ENCODE results near the gene PDE11A. TPM values are rescaled to one million over a fixed set of nuclear protein-coding genes. Genes with fewer than 3 reads are reported as not detected.

Gene PDE11A
- total and polyA plus RNA-seq, 2 experiments from 2014 or later: 0.08 to 0.73 TPM

DNA sequence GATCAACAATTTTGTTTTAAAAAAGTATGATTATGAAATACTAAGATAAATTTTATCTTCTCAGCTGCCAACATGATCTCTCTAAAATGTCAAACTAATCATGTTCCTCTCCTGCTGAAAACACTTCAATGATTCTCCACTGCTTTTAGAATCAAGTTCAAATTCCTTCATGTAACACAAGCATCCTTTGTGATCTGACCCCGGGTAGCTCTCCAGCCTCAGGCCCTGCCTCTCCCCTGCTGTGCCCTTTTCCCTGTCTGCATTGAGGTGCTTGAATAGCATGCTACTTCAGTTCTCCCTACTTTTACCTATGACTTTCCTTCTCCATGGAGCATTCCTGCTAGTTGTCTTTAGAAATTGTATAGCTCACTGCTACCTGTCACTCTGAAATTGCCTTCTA is 274.8 kb downstream of the PDE11A start:
- no peaks in the 10 kb centered on the region for H3K9me3 Mint-ChIP-seq
- peak; percentile 84 for DNase-seq (ENCODE audit: low spot score)
- peaks cover 18% of the 10 kb centered on the region for H3K4me1 Mint-ChIP-seq
- H3K4me1 ChIP-seq (ENCODE audit: insufficient read depth): peaks cover 11% of the 10 kb centered on the region
- H3K27ac Mint-ChIP-seq: no peak overlapping the region
- no peaks in the 10 kb centered on the region for H3K79me2 ChIP-seq (replicated peaks; ENCODE audit: insufficient read depth)
- H4K20me1 ChIP-seq (replicated peaks; ENCODE audit: insufficient read depth): no peaks in the 10 kb centered on the region
- H3K9me2 ChIP-seq (ENCODE audit: insufficient read depth): no peaks in the 10 kb centered on the region
- no peak overlapping the region for H3K4me3 Mint-ChIP-seq
- H3F3A ChIP-seq (replicated peaks; ENCODE audit: low read depth): no peaks in the 10 kb centered on the region
- H3K27ac ChIP-seq (ENCODE audit: low read depth): no peak overlapping the region
- TF ChIP-seq ZNF114 (CRISPR knock-in tag; IDR thresholded peaks at IDR 0.05): no peak
- TF ChIP-seq, protein P1, sequence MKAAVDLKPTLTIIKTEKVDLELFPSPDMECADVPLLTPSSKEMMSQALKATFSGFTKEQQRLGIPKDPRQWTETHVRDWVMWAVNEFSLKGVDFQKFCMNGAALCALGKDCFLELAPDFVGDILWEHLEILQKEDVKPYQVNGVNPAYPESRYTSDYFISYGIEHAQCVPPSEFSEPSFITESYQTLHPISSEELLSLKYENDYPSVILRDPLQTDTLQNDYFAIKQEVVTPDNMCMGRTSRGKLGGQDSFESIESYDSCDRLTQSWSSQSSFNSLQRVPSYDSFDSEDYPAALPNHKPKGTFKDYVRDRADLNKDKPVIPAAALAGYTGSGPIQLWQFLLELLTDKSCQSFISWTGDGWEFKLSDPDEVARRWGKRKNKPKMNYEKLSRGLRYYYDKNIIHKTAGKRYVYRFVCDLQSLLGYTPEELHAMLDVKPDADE (IDR thresholded peaks at IDR 0.05): no peak
- no peak overlapping the region for H3K4me3 ChIP-seq
- H3K36me3 ChIP-seq (ENCODE audit: insufficient read depth): no peaks in the 10 kb centered on the region
- no peaks in the 10 kb centered on the region for H3K36me3 Mint-ChIP-seq (ENCODE audit: low read depth)
- H2AFZ ChIP-seq: no peak overlapping the region
- H3K4me2 ChIP-seq: 0 out of 2 replicates have a peak overlapping the region, but pooled peaks have one; percentile 4
- no peaks in the 10 kb centered on the region for H3K27me3 Mint-ChIP-seq (ENCODE audit: insufficient read depth, low read depth, poor library complexity)
- ATAC-seq: peak; percentile 93
- H3K27me3 ChIP-seq (ENCODE audit: insufficient read depth): no peaks in the 10 kb centered on the region

DNA sequence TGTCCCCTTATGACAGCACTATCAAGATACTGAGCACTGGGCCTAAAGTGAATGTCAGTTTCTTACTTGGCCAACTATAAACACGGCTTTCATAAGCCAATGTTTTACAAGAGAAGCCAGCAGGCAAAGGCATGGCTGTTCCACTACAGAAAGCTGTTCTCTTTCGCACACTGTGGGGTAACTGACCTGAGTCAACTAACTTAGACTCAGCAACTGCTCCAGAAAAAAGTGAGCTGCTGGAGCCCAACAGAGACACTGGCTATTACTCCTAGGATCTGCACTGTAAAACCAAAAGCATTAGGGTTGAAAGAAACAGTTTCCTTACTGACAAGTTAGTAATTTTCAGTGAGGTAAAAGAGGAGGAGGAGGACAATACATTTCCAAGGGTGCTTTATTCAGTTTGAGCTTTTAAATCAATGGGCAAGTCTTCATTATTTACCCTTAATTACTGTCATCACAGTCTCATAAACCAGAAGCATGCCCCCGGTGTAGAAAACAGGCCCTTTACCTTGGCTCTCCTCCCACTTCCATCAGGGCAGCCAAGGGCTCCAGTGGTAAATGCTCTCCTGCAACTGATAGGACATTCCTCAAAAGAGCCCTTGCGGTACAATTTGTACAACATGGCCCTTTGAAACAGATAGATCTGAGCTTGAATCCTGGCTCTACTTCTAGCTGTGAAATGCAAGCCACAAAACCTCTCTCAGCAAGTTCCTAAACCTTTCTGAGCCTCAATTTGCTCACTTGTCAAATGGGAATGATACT is 275.7 kb downstream of the PDE11A start:
- Mint-ChIP-seq H3K4me3 (no peak overlapping the region), H3K27ac (no peak overlapping the region), H3K36me3 (ENCODE audit: low read depth) (no peaks in the 10 kb centered on the region), H3K4me1 (peaks cover 18% of the 10 kb centered on the region), H3K27me3 (ENCODE audit: insufficient read depth, low read depth, poor library complexity) (no peaks in the 10 kb centered on the region), H3K9me3 (no peaks in the 10 kb centered on the region)
- Histone ChIP-seq H4K20me1 (replicated peaks; ENCODE audit: insufficient read depth) (no peaks in the 10 kb centered on the region), H3K4me1 (ENCODE audit: insufficient read depth) (peaks cover 11% of the 10 kb centered on the region), H3K27me3 (ENCODE audit: insufficient read depth) (no peaks in the 10 kb centered on the region), H2AFZ (no peak overlapping the region), H3K4me3 (no peak overlapping the region), H3F3A (replicated peaks; ENCODE audit: low read depth) (no peaks in the 10 kb centered on the region), H3K36me3 (ENCODE audit: insufficient read depth) (no peaks in the 10 kb centered on the region), H3K27ac (ENCODE audit: low read depth) (no peak overlapping the region), H3K79me2 (replicated peaks; ENCODE audit: insufficient read depth) (no peaks in the 10 kb centered on the region), H3K9me2 (ENCODE audit: insufficient read depth) (no peaks in the 10 kb centered on the region), H3K4me2 (no peak overlapping the region)
- no peak for ATAC-seq
- no peak for DNase-seq (ENCODE audit: low spot score)
- TF ChIP-seq JUNB (IDR thresholded peaks at IDR 0.05; ENCODE audit: unreplicated experiment): no peak
- TF ChIP-seq, protein P2, sequence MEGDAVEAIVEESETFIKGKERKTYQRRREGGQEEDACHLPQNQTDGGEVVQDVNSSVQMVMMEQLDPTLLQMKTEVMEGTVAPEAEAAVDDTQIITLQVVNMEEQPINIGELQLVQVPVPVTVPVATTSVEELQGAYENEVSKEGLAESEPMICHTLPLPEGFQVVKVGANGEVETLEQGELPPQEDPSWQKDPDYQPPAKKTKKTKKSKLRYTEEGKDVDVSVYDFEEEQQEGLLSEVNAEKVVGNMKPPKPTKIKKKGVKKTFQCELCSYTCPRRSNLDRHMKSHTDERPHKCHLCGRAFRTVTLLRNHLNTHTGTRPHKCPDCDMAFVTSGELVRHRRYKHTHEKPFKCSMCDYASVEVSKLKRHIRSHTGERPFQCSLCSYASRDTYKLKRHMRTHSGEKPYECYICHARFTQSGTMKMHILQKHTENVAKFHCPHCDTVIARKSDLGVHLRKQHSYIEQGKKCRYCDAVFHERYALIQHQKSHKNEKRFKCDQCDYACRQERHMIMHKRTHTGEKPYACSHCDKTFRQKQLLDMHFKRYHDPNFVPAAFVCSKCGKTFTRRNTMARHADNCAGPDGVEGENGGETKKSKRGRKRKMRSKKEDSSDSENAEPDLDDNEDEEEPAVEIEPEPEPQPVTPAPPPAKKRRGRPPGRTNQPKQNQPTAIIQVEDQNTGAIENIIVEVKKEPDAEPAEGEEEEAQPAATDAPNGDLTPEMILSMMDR (conservative IDR thresholded peaks at IDR 0.05; ENCODE audit: low read depth in 2 of 2): no peak
- no peak for TF ChIP-seq ZNF114 (CRISPR knock-in tag; IDR thresholded peaks at IDR 0.05)
- no peak for TF ChIP-seq NANOG (IDR thresholded peaks at IDR 0.05; ENCODE audit: borderline replicate concordance)
- TF ChIP-seq, protein P1 (IDR thresholded peaks at IDR 0.05): no peak
- TF ChIP-seq ZNF331 (CRISPR knock-in tag; IDR thresholded peaks at IDR 0.05; ENCODE audit: low read depth): no peak
- TF ChIP-seq POLR2AphosphoS5 (IDR thresholded peaks at IDR 0.05; ENCODE audit: low read depth): no peak
- TF ChIP-seq, protein P3, sequence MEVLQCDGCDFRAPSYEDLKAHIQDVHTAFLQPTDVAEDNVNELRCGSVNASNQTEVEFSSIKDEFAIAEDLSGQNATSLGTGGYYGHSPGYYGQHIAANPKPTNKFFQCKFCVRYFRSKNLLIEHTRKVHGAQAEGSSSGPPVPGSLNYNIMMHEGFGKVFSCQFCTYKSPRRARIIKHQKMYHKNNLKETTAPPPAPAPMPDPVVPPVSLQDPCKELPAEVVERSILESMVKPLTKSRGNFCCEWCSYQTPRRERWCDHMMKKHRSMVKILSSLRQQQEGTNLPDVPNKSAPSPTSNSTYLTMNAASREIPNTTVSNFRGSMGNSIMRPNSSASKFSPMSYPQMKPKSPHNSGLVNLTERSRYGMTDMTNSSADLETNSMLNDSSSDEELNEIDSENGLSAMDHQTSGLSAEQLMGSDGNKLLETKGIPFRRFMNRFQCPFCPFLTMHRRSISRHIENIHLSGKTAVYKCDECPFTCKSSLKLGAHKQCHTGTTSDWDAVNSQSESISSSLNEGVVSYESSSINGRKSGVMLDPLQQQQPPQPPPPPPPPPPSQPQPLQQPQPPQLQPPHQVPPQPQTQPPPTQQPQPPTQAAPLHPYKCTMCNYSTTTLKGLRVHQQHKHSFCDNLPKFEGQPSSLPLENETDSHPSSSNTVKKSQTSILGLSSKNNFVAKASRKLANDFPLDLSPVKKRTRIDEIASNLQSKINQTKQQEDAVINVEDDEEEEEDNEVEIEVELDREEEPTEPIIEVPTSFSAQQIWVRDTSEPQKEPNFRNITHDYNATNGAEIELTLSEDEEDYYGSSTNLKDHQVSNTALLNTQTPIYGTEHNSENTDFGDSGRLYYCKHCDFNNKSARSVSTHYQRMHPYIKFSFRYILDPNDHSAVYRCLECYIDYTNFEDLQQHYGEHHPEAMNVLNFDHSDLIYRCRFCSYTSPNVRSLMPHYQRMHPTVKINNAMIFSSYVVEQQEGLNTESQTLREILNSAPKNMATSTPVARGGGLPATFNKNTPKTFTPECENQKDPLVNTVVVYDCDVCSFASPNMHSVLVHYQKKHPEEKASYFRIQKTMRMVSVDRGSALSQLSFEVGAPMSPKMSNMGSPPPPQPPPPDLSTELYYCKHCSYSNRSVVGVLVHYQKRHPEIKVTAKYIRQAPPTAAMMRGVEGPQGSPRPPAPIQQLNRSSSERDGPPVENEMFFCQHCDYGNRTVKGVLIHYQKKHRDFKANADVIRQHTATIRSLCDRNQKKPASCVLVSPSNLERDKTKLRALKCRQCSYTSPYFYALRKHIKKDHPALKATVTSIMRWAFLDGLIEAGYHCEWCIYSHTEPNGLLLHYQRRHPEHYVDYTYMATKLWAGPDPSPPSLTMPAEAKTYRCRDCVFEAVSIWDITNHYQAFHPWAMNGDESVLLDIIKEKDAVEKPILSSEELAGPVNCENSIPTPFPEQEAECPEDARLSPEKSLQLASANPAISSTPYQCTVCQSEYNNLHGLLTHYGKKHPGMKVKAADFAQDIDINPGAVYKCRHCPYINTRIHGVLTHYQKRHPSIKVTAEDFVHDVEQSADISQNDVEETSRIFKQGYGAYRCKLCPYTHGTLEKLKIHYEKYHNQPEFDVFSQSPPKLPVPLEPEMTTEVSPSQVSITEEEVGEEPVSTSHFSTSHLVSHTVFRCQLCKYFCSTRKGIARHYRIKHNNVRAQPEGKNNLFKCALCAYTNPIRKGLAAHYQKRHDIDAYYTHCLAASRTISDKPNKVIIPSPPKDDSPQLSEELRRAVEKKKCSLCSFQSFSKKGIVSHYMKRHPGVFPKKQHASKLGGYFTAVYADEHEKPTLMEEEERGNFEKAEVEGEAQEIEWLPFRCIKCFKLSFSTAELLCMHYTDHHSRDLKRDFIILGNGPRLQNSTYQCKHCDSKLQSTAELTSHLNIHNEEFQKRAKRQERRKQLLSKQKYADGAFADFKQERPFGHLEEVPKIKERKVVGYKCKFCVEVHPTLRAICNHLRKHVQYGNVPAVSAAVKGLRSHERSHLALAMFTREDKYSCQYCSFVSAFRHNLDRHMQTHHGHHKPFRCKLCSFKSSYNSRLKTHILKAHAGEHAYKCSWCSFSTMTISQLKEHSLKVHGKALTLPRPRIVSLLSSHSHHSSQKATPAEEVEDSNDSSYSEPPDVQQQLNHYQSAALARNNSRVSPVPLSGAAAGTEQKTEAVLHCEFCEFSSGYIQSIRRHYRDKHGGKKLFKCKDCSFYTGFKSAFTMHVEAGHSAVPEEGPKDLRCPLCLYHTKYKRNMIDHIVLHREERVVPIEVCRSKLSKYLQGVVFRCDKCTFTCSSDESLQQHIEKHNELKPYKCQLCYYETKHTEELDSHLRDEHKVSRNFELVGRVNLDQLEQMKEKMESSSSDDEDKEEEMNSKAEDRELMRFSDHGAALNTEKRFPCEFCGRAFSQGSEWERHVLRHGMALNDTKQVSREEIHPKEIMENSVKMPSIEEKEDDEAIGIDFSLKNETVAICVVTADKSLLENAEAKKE (CRISPR knock-in tag; IDR thresholded peaks at IDR 0.05): no peak
